CD8-positive, alpha-beta memory T cell (primary cell): ENCODE data around the gene CDPF1. TPM values are rescaled to one million over a fixed set of nuclear protein-coding genes. Genes with fewer than 3 reads are reported as not detected.

Experiments
- CTCF ChIA-PET: fragments of 350-600 bp; sonication (Branson Sonifier 250); formaldehyde crosslinking; loops from one replicate; lab custom pipeline; 2021; ENCODE audit warnings: antibody characterized with exemption; lab: Charles Lee
- POLR2A ChIA-PET: fragments of 350-600 bp; sonication (Branson Sonifier 250); formaldehyde crosslinking; loops from one replicate; lab custom pipeline; 2021; ENCODE audit warnings: antibody characterized with exemption; lab: Charles Lee
- DNase-seq, 5 donors: peaks; one replicate each; pipeline versions ENCODE4 v3.0.0 to v3.0.0-alpha.2; 2020 to 2022; ENCODE audit warnings: mixed read lengths in 1 of 5
- H3K27ac ChIP-seq: one replicate; pipeline ENCODE4 v1.7.0; 2013; ENCODE audit warnings: low read depth, mild to moderate bottlenecking, low read length, moderate library complexity
- H3K27me3 ChIP-seq: 2 replicates; pipeline ENCODE4 v1.7.0; 2013; ENCODE audit warnings: low read length, mild to moderate bottlenecking; ENCODE audit not compliant: insufficient read depth, poor library complexity, severe bottlenecking
- H3K36me3 ChIP-seq: 2 replicates; pipeline ENCODE4 v1.7.0; 2013; ENCODE audit warnings: mild to moderate bottlenecking, low read length, moderate library complexity; ENCODE audit not compliant: insufficient read depth
- H3K4me1 ChIP-seq: 2 replicates; pipeline ENCODE4 v1.7.0; 2013; ENCODE audit warnings: mild to moderate bottlenecking, low read length, moderate library complexity; ENCODE audit not compliant: insufficient read depth
- H3K4me3 ChIP-seq: 2 replicates; pipeline ENCODE4 v1.7.0; 2013; ENCODE audit warnings: mild to moderate bottlenecking, low read length
- H3K9me3 ChIP-seq: 2 replicates; pipeline ENCODE4 v1.7.0; 2013; ENCODE audit warnings: mild to moderate bottlenecking, low read length
- H3K27ac Mint-ChIP-seq, 8 donors: one replicate each; pipeline ENCODE4 v1.8.0; 2020 to 2021; ENCODE audit warnings: mixed read lengths in 8 of 8, mild to moderate bottlenecking in 6 of 8, inconsistent platforms in 3 of 8, moderate library complexity in 3 of 8
- H3K27me3 Mint-ChIP-seq, 2 donors: one replicate each; pipeline ENCODE4 v1.8.0; 2020 to 2021; ENCODE audit warnings: mixed read lengths in 2 of 2, mild to moderate bottlenecking in 1 of 2, moderate library complexity in 1 of 2
- H3K36me3 Mint-ChIP-seq, 3 donors: one replicate each; pipeline ENCODE4 v1.8.0; 2020 to 2021; ENCODE audit warnings: mixed read lengths in 3 of 3, inconsistent platforms in 1 of 3, mild to moderate bottlenecking in 1 of 3
- H3K4me1 Mint-ChIP-seq, 3 donors: one replicate each; pipeline ENCODE4 v1.8.0; 2020 to 2021; ENCODE audit warnings: mixed read lengths in 3 of 3, inconsistent platforms in 1 of 3, mild to moderate bottlenecking in 1 of 3
- H3K4me3 Mint-ChIP-seq, 7 donors: one replicate each; pipeline ENCODE4 v1.8.0; 2020 to 2021; ENCODE audit warnings: mixed read lengths in 7 of 7, mild to moderate bottlenecking in 6 of 7, moderate library complexity in 4 of 7, inconsistent platforms in 2 of 7
- H3K9me3 Mint-ChIP-seq, 5 donors: one replicate each; pipeline ENCODE4 v1.8.0; 2020 to 2022; ENCODE audit warnings: mixed read lengths in 5 of 5, mild to moderate bottlenecking in 3 of 5, moderate library complexity in 2 of 5, inconsistent platforms in 1 of 5
- polyA plus RNA-seq: library from polyadenylated mRNA; unstranded; fragments of 300-500 nt; fragmentation: Illumina TruSeq; gene quantifications from one replicate; pipeline ENCODE4 v1.2.3, GENCODE V29; 2021
- total RNA-seq, 2 experiments: library from RNA; stranded (reverse); gene quantifications; one replicate each; pipeline ENCODE4 v1.2.3, GENCODE V29; 2021

CDPF1 gene
- total and polyA plus RNA-seq, 3 experiments from 2014 or later, result 8.6 to 18.8 (median 10.0) TPM

GRCh38 chr22:46259374-46259773 lies 9.3 kb upstream of the CDPF1 start:
- H3K27me3 Mint-ChIP-seq, result peaks cover 32 to 61% of the 10 kb centered on the region in 2 donors
- H3K27me3 ChIP-seq, result peaks cover 30% of the 10 kb centered on the region

GRCh38 chr22:46256358-46256958 lies 6.4 kb upstream of the CDPF1 start:
- Mint-ChIP-seq H3K4me1 (peaks cover 7 to 13% (median 8%) of the 10 kb centered on the region in 3 donors), H3K4me3 (no peak overlapping the region), H3K27ac (no peak overlapping the region), H3K36me3 (no peaks in the 10 kb centered on the region), H3K27me3 (peaks cover 10 to 39% of the 10 kb centered on the region in 2 donors), H3K9me3 (no peaks in the 10 kb centered on the region)
- Histone ChIP-seq H3K36me3 (no peaks in the 10 kb centered on the region), H3K9me3 (no peaks in the 10 kb centered on the region), H3K4me1 (peaks cover 3% of the 10 kb centered on the region), H3K4me3 (no peak overlapping the region), H3K27me3 (peaks cover 15% of the 10 kb centered on the region), H3K27ac (no peak overlapping the region)
- ChIA-PET CTCF (interaction anchor here (0.9 to 1.3 kb wide), 2 partner anchors 10 to 250 kb away, joined by 3 read pairs; no protein-coding TSS in a partner anchor), POLR2A (no interaction called here)
- DNase-seq, result no peak

More at GRCh38 chr22:46259374-46259773, 9.3 kb upstream of the CDPF1 start:
- Mint-ChIP-seq H3K4me3 (no peak overlapping the region), H3K27ac (no peak overlapping the region), H3K9me3 (no peaks in the 10 kb centered on the region), H3K4me1 (peaks cover 0 to 12% (median 0%) of the 10 kb centered on the region in 3 donors), H3K36me3 (peaks cover 0 to 6% (median 0%) of the 10 kb centered on the region in 3 donors)
- no peak overlapping the region for H3K4me3 ChIP-seq
- CTCF ChIA-PET, result no interaction called here
- H3K9me3 ChIP-seq, result no peaks in the 10 kb centered on the region
- H3K36me3 ChIP-seq, result no peaks in the 10 kb centered on the region
- H3K27ac ChIP-seq, result no peak overlapping the region
- H3K4me1 ChIP-seq, result no peaks in the 10 kb centered on the region
- POLR2A ChIA-PET, result no interaction called here
- DNase-seq, result no peak

GRCh38 chr22:46251816-46252380 lies 1.8 kb upstream of the CDPF1 start:
- H3K27me3 Mint-ChIP-seq, result no peaks in the 10 kb centered on the region
- no peaks in the 10 kb centered on the region for H3K36me3 Mint-ChIP-seq
- peak overlapping the region; percentile 12 to 87 (median 83) for H3K4me3 Mint-ChIP-seq
- peak overlapping the region in 7 of 8 donors; percentile 15 to 92 (median 81) for H3K27ac Mint-ChIP-seq
- H3K4me1 ChIP-seq, result peaks cover 17% of the 10 kb centered on the region
- no peak for DNase-seq
- H3K36me3 ChIP-seq, result no peaks in the 10 kb centered on the region
- POLR2A ChIA-PET, result no interaction called here
- H3K4me3 ChIP-seq, result no peak overlapping the region
- CTCF ChIA-PET, result interaction anchor here (1.2 kb wide), 1 partner anchor 44 kb away, joined by 4 read pairs; the partner anchor contains the start of gene GTSE1
- no peak overlapping the region for H3K27ac ChIP-seq
- H3K4me1 Mint-ChIP-seq, result peaks cover 22 to 39% (median 24%) of the 10 kb centered on the region in 3 donors
- H3K9me3 ChIP-seq, result no peaks in the 10 kb centered on the region
- H3K9me3 Mint-ChIP-seq, result no peaks in the 10 kb centered on the region
- no peaks in the 10 kb centered on the region for H3K27me3 ChIP-seq

- Histone ChIP-seq H3K27ac (peak overlapping the region; percentile 67), H3K4me3 (peak overlapping the region; percentile 66), H3K4me1 (peaks cover 17% of the 10 kb centered on the region), H3K36me3 (no peaks in the 10 kb centered on the region), H3K27me3 (no peaks in the 10 kb centered on the region), H3K9me3 (no peaks in the 10 kb centered on the region)
- CTCF ChIA-PET, result interaction anchor here (1.9 kb wide), 1 partner anchor 45 kb away, joined by 12 read pairs; the partner anchor contains the start of gene GTSE1
- Mint-ChIP-seq H3K4me1 (peaks cover 22 to 39% (median 24%) of the 10 kb centered on the region in 3 donors), H3K9me3 (no peaks in the 10 kb centered on the region), H3K36me3 (peaks cover 0 to 4% (median 0%) of the 10 kb centered on the region in 3 donors), H3K27me3 (no peaks in the 10 kb centered on the region), H3K27ac (peak overlapping the region; percentile 0 to 92 (median 78)), H3K4me3 (peak overlapping the region; percentile 76 to 87 (median 83))
- POLR2A ChIA-PET, result interaction anchor here (1.9 kb wide), 1 partner anchor 45 kb away, joined by 12 read pairs; the partner anchor contains the start of gene GTSE1
- no peak for DNase-seq
Observed at GRCh38 chr22:46251266-46251665, 1.2 kb upstream of the CDPF1 start.

- H3K27me3 ChIP-seq, result no peaks in the 10 kb centered on the region
- no peak for DNase-seq
- CTCF ChIA-PET, result interaction anchor here (0.7 to 1.9 kb wide), 5 partner anchors 9 to 45 kb away, joined by 3 to 12 read pairs (median 4); partner anchors contain the start of genes GTSE1, PKDREJ and TTC38
- POLR2A ChIA-PET, result interaction anchor here (0.8 to 1.9 kb wide), 6 partner anchors 12 to 233 kb away, joined by 3 to 12 read pairs (median 4); partner anchors contain the start of genes GTSE1, PKDREJ and TTC38
- H3K36me3 ChIP-seq, result no peaks in the 10 kb centered on the region
- H3K9me3 ChIP-seq, result no peaks in the 10 kb centered on the region
- H3K27ac ChIP-seq, result peak overlapping the region; percentile 67
- Mint-ChIP-seq H3K9me3 (no peaks in the 10 kb centered on the region), H3K4me3 (peak overlapping the region; percentile 76 to 87 (median 83)), H3K27me3 (no peaks in the 10 kb centered on the region), H3K4me1 (peaks cover 22 to 39% (median 24%) of the 10 kb centered on the region in 3 donors), H3K36me3 (peaks cover 0 to 8% (median 0%) of the 10 kb centered on the region in 3 donors), H3K27ac (peak overlapping the region; percentile 21 to 85 (median 77))
- peak overlapping the region; percentile 66 for H3K4me3 ChIP-seq
- H3K4me1 ChIP-seq, result peaks cover 17% of the 10 kb centered on the region
Observed at GRCh38 chr22:46250783-46251125, 661 bp upstream of the CDPF1 start.

GRCh38 chr22:46247443-46247975 lies 2.6 kb downstream of the CDPF1 start:
- H3K36me3 ChIP-seq, result no peaks in the 10 kb centered on the region
- H3K27me3 ChIP-seq, result no peaks in the 10 kb centered on the region
- peaks cover 17% of the 10 kb centered on the region for H3K4me1 ChIP-seq
- H3K4me3 ChIP-seq, result no peak overlapping the region
- DNase-seq, result no peak
- Mint-ChIP-seq H3K27ac (no peak overlapping the region), H3K27me3 (no peaks in the 10 kb centered on the region), H3K36me3 (peaks cover 0 to 30% (median 3%) of the 10 kb centered on the region in 3 donors), H3K9me3 (no peaks in the 10 kb centered on the region), H3K4me3 (peak overlapping the region in 3 of 7 donors; percentile 56 to 78 (median 58)), H3K4me1 (peaks cover 19 to 33% (median 24%) of the 10 kb centered on the region in 3 donors)
- POLR2A ChIA-PET, result no interaction called here
- CTCF ChIA-PET, result interaction anchor here (1.7 to 3.1 kb wide), 3 partner anchors 49 to 125 kb away, joined by 4 to 9 read pairs (median 4); partner anchors contain the start of gene GTSE1
- H3K9me3 ChIP-seq, result no peaks in the 10 kb centered on the region
- H3K27ac ChIP-seq, result no peak overlapping the region

GRCh38 chr22:46246178-46246577 lies 3.9 kb downstream of the CDPF1 start:
- Mint-ChIP-seq H3K4me3 (no peak overlapping the region), H3K27ac (peak overlapping the region in 1 of 8 donors; percentile 23), H3K9me3 (no peaks in the 10 kb centered on the region), H3K4me1 (peaks cover 11 to 23% (median 15%) of the 10 kb centered on the region in 3 donors), H3K27me3 (no peaks in the 10 kb centered on the region), H3K36me3 (peaks cover 0 to 31% (median 3%) of the 10 kb centered on the region in 3 donors)
- Histone ChIP-seq H3K27ac (no peak overlapping the region), H3K36me3 (no peaks in the 10 kb centered on the region), H3K4me1 (peaks cover 11% of the 10 kb centered on the region), H3K9me3 (no peaks in the 10 kb centered on the region), H3K4me3 (no peak overlapping the region), H3K27me3 (no peaks in the 10 kb centered on the region)
- ChIA-PET POLR2A (no interaction called here), CTCF (interaction anchor here (1.2 kb wide), 1 partner anchor 9 kb away, joined by 3 read pairs; no protein-coding TSS in a partner anchor)
- DNase-seq, result no peak
